ENCODE results near the gene HPGDS.

DNA sequence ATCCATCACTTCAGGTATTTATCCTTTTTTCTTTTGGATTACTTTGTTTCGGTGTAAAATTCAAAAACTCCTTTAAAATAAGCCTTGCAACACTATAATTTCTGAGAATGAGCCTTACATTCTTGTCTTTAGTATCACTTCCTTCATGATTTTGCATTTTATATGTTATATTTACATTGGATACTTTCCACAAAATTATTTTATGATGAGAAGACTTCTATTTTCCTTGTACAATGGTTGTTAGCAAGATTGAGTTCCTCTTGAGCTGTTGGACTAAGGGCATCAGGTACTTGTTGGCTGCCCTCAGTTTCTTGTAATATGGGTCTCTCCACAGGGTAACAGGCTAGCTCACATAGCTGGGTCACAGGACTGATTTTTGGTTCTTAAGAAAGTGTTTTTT is 22.7 kb upstream of the HPGDS start:
- TF ChIP-seq, protein P1, sequence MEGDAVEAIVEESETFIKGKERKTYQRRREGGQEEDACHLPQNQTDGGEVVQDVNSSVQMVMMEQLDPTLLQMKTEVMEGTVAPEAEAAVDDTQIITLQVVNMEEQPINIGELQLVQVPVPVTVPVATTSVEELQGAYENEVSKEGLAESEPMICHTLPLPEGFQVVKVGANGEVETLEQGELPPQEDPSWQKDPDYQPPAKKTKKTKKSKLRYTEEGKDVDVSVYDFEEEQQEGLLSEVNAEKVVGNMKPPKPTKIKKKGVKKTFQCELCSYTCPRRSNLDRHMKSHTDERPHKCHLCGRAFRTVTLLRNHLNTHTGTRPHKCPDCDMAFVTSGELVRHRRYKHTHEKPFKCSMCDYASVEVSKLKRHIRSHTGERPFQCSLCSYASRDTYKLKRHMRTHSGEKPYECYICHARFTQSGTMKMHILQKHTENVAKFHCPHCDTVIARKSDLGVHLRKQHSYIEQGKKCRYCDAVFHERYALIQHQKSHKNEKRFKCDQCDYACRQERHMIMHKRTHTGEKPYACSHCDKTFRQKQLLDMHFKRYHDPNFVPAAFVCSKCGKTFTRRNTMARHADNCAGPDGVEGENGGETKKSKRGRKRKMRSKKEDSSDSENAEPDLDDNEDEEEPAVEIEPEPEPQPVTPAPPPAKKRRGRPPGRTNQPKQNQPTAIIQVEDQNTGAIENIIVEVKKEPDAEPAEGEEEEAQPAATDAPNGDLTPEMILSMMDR (IDR thresholded peaks at IDR 0.05): no peak
- no peak for TF ChIP-seq POLR2A (IDR thresholded peaks at IDR 0.05)
